Ascending aorta (tissue), 2 donors: ENCODE measurements around the gene FAM240A. TPM values are rescaled to one million over a fixed set of nuclear protein-coding genes. Genes with fewer than 3 reads are reported as not detected.

Experiments used
- DNase-seq, 2 donors: peaks; one replicate each; pipeline ENCODE4 v3.0.0-alpha.2; 2019; ENCODE audit warnings: low spot score in 2 of 2
- H3K27ac ChIP-seq, 2 donors: fragments of 200-600 bp; sonication (generic); one replicate each; pipeline ENCODE4 v1.5.1; 2016 to 2017; ENCODE audit warnings: mild to moderate bottlenecking in 1 of 2
- H3K27me3 ChIP-seq: fragments of 200-600 bp; sonication (generic); one replicate; pipeline ENCODE4 v1.5.1; 2017
- H3K36me3 ChIP-seq, 2 donors: fragments of 200-600 bp; sonication (generic); one replicate each; pipeline ENCODE4 v1.5.1; 2016
- H3K4me1 ChIP-seq, 2 donors: fragments of 200-600 bp; sonication (generic); one replicate each; pipeline ENCODE4 v1.5.1; 2016 to 2017; ENCODE audit warnings: mild to moderate bottlenecking in 1 of 2
- H3K4me3 ChIP-seq, 2 donors: fragments of 200-600 bp; sonication (generic); one replicate each; pipeline ENCODE4 v1.5.1; 2016 to 2017; ENCODE audit warnings: mild to moderate bottlenecking in 1 of 2
- H3K9me3 ChIP-seq, 2 donors: fragments of 200-600 bp; sonication (generic); one replicate each; pipeline ENCODE4 v1.5.1; 2016
- CTCF ChIP-seq, 3 experiments: fragments of 200-600 bp in 2 of 3; fragments of 450-650 bp in 1 of 3; sonication (generic) in 2 of 3; IDR thresholded peaks; one replicate each; pipeline ENCODE4 v1.5.1; 2016 to 2019; ENCODE audit warnings: antibody characterized with exemption in 3 of 3, mild to moderate bottlenecking in 1 of 3, moderate library complexity in 1 of 3
- intact Hi-C: fragments of 100-400 bp; cut with DNase I; formaldehyde crosslinking; loops from one replicate; pipeline ENCODE4 v1.15.1; 2023
- total RNA-seq: library from RNA; depleted of rRNA; stranded (reverse); fragments of >200 nt; gene quantifications from one replicate; pipeline ENCODE4 v1.1.0, GENCODE V29; 2016

FAM240A gene
- total RNA-seq = not detected

DNA sequence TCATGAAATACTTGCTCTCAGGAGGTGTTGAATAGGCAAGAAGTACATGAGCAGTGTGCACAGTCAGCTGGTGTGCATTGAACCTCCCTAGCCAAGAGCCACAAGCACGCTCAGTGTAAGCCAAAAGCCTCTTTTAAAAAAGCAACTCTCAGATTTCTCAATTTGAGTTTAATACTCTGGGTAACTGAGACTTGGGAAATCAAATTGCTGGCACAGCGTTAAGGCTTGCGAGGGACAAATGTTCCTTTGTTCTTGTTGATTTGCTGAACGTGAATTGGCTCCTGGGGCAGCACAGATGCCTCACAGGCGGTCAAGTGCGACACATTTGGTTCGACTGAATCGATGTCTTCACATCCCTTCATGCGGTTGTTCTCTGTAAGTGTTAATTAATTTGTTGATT, at the start of gene FAM240A:
Gene FAM240A (plus strand): TSS at position 202 of the 400 bp plus-strand sequence. CDS start 159 bp downstream, at position 361.
- H3K27me3 ChIP-seq = no peaks in the 10 kb centered on the region
- no peak within 1 kb of the TSS for H3K4me3 ChIP-seq
- no peak for DNase-seq
- TF ChIP-seq CTCF (IDR thresholded peaks at IDR 0.05) = no peak
- no peaks in the 10 kb centered on the region for H3K36me3 ChIP-seq
- intact Hi-C loops = no loop called here
- H3K27ac ChIP-seq = no peak within 1 kb of the TSS
- no peaks in the 10 kb centered on the region for H3K4me1 ChIP-seq
- H3K9me3 ChIP-seq = no peaks in the 10 kb centered on the region

GRCh38 chr3:46564190-46565021, 47.9 kb upstream of the FAM240A start:
- no peak for DNase-seq
- no peaks in the 10 kb centered on the region for H3K27me3 ChIP-seq
- intact Hi-C loops = no loop called here
- H3K9me3 ChIP-seq = no peaks in the 10 kb centered on the region
- no peaks in the 10 kb centered on the region for H3K36me3 ChIP-seq
- no peak overlapping the region for H3K4me3 ChIP-seq
- H3K4me1 ChIP-seq = peaks cover 3 to 7% of the 10 kb centered on the region in 2 donors
- TF ChIP-seq CTCF (IDR thresholded peaks at IDR 0.05) = no peak
- no peak overlapping the region for H3K27ac ChIP-seq

GRCh38 chr3:46565077-46565476, 47.2 kb upstream of the FAM240A start:
- H3K9me3 ChIP-seq = no peaks in the 10 kb centered on the region
- H3K36me3 ChIP-seq = no peaks in the 10 kb centered on the region
- TF ChIP-seq CTCF (IDR thresholded peaks at IDR 0.05) = no peak
- no peaks in the 10 kb centered on the region for H3K27me3 ChIP-seq
- intact Hi-C loops = no loop called here
- H3K4me1 ChIP-seq = peaks cover 3 to 7% of the 10 kb centered on the region in 2 donors
- no peak for DNase-seq
- H3K4me3 ChIP-seq = no peak overlapping the region
- H3K27ac ChIP-seq = no peak overlapping the region

- Histone ChIP-seq H3K4me3 (peak overlapping the region; percentile 50 to 60), H3K27me3 (no peaks in the 10 kb centered on the region), H3K27ac (no peak overlapping the region)
These were observed 46.7 kb upstream of the FAM240A start for GRCh38 chr3:46565607-46566039.

DNA sequence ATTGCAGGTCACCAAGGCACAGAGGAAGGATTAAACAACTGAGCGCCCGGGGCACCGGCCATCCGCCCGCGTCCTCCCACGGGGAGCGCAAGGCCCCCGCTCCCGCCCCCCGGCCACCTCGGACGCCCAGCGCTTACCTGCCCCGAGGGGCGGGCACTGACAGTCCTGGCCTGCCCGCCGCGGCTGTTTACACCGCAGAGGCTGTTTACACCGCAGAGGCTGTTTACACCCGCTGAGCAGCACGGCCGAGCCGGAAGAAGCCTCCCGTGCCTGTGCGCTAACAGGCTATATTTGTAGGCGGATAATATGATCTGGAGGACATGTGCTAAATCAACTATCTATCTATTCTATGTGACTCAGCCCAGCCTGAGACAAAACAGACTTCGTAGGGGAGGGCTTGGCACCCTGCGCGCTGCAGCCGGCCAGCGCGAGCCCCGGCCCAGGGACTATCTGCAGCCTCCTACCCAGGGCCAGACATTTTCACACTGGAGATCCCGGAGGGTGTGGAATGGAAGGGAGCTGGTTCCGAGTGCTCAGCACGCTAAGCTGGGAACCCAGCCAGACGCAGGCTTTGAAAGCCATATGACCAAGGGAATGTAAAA, 46.2 kb upstream of the FAM240A start, which contains the start of gene LRRC2:
Gene LRRC2 (minus strand): TSS at position 263 of the 602 bp plus-strand sequence. CDS start 14,711 bp downstream, outside the sequence.
- H3K27ac ChIP-seq = no peak within 1 kb of the TSS
- intact Hi-C loops = no loop called here
- no peaks in the 10 kb centered on the region for H3K27me3 ChIP-seq

More at GRCh38 chr3:46565607-46566039, 46.7 kb upstream of the FAM240A start:
- intact Hi-C loops = no loop called here
- H3K36me3 ChIP-seq = no peaks in the 10 kb centered on the region
- H3K9me3 ChIP-seq = no peaks in the 10 kb centered on the region
- TF ChIP-seq CTCF (IDR thresholded peaks at IDR 0.05) = no peak
- H3K4me1 ChIP-seq = peaks cover 3 to 7% of the 10 kb centered on the region in 2 donors
- no peak for DNase-seq

More for the DNA sequence above, 46.2 kb upstream of the FAM240A start, which contains the start of gene LRRC2:
- DNase-seq = no peak
- H3K9me3 ChIP-seq = no peaks in the 10 kb centered on the region
- peaks cover 3 to 7% of the 10 kb centered on the region in 2 donors for H3K4me1 ChIP-seq
- peak within 1 kb of the TSS; percentile 50 to 60 for H3K4me3 ChIP-seq
- TF ChIP-seq CTCF (IDR thresholded peaks at IDR 0.05) = no peak
- no peaks in the 10 kb centered on the region for H3K36me3 ChIP-seq
